Measurements from ENCODE around the gene SYCP2. TPM values are rescaled to one million over a fixed set of nuclear protein-coding genes. Genes with fewer than 3 reads are reported as not detected.

The SYCP2 gene
- polyA plus RNA-seq, 3 donors, result 0.28 to 1.2 (median 0.30) TPM

- WGBS (ENCODE audit: insufficient coverage), result 84% methylated on average over 17 of the region's 21 CpGs
- H3K27me3 ChIP-seq (ENCODE audit: control insufficient read depth in 2 of 2, insufficient read depth in 2 of 2, low read length in 2 of 2), result no peaks in the 10 kb centered on the region
These were observed 119.2 kb downstream of the SYCP2 start for GRCh38 chr20:59813948-59814839.

More at GRCh38 chr20:59813948-59814839, 119.2 kb downstream of the SYCP2 start:
- H3K27ac ChIP-seq (ENCODE audit: low read depth in 1 of 2, low read length in 2 of 2), result no peak overlapping the region
- Mint-ChIP-seq H3K27me3 (ENCODE audit: low read depth in 3 of 3) (peaks cover 5 to 11% (median 9%) of the 10 kb centered on the region in 3 donors), H3K36me3 (no peaks in the 10 kb centered on the region), H3K9me3 (peaks cover 0 to 1% (median 0%) of the 10 kb centered on the region in 7 donors), H3K4me3 (no peak overlapping the region), H3K27ac (no peak overlapping the region), H3K4me1 (no peaks in the 10 kb centered on the region)
- H3K36me3 ChIP-seq (replicated peaks in 1 of 2; ENCODE audit: control insufficient read depth in 1 of 2, insufficient read depth in 2 of 2, low read length in 2 of 2), result no peaks in the 10 kb centered on the region
- H3K4me1 ChIP-seq (ENCODE audit: control insufficient read depth in 1 of 2, insufficient read depth in 2 of 2, low read length in 2 of 2), result no peaks in the 10 kb centered on the region
- intact Hi-C loops (cut with micrococcal nuclease), result no loop called here
- DNase-seq, result no peak
- H3K79me2 ChIP-seq (ENCODE audit: insufficient read depth, low read length), result no peaks in the 10 kb centered on the region
- no peaks in the 10 kb centered on the region for H4K20me1 ChIP-seq (ENCODE audit: insufficient read depth, low read length)
- no peak overlapping the region for H3K9ac ChIP-seq (ENCODE audit: insufficient read depth, low read length, poor library complexity, severe bottlenecking)
- H2AFZ ChIP-seq (ENCODE audit: insufficient read depth, low read depth, low read length, poor library complexity, severe bottlenecking), result no peak overlapping the region
- no peaks in the 10 kb centered on the region for H3K9me3 ChIP-seq (replicated peaks in 1 of 2; ENCODE audit: control insufficient read depth in 1 of 2, insufficient read depth in 1 of 2, low read length in 2 of 2)
- no peak overlapping the region for H3K4me3 ChIP-seq (replicated peaks in 1 of 3; ENCODE audit: low read depth in 2 of 3, low read length in 3 of 3)
- H3K4me2 ChIP-seq (replicated peaks; ENCODE audit: extremely low read depth, low read length, poor library complexity, severe bottlenecking), result no peak overlapping the region
- no peak for TF ChIP-seq CTCF (IDR thresholded peaks at IDR 0.05)

Small RNA genes within 50 kb of the gene (small RNA-seq; reads per million reads assigned to genes)
- gene RNU7-141P (ENCODE audit: insufficient read length, low read depth), result not detected

Other genes starting within 250 kb of the SYCP2 start
- 1 to 10 TPM; 2.0 to 3.9 (median 3.5) TPM for gene PPP1R3D, start 6.7 kb upstream of the SYCP2 start, polyA plus RNA-seq
- 10 to 100 TPM in 2 of 3 donors, 1 to 10 TPM in 1; 5.3 to 18.3 (median 18.1) TPM for gene FAM217B, start 6.8 kb upstream of the SYCP2 start, polyA plus RNA-seq
- 1 to 10 TPM; 1.3 to 3.0 (median 2.0) TPM for gene CDH26, start 24.8 kb upstream of the SYCP2 start, polyA plus RNA-seq

Measured in CD14-positive monocyte (primary cell).